Stimulated activated CD8-positive, alpha-beta memory T cell treated with anti-CD3 and anti-CD28 coated beads, Interleukin-15, amount 100 ng/mL, for 48 hours (primary cell): Measurements from ENCODE around the gene MINDY1.

Source experiments
- DNase-seq, 2 donors: peaks; one replicate each; pipeline ENCODE4 v3.0.0-alpha.2; 2020; ENCODE audit warnings: low read depth in 2 of 2

MINDY1 gene

GRCh38 chr1:150965605-150966004 lies 41.1 kb downstream of the MINDY1 start:
- no peak for DNase-seq

- no peak for DNase-seq
Observed at GRCh38 chr1:150964164-150964489, 42.6 kb downstream of the MINDY1 start.

GRCh38 chr1:150963321-150964163 lies 43.2 kb downstream of the MINDY1 start:
- DNase-seq, result no peak

DNA sequence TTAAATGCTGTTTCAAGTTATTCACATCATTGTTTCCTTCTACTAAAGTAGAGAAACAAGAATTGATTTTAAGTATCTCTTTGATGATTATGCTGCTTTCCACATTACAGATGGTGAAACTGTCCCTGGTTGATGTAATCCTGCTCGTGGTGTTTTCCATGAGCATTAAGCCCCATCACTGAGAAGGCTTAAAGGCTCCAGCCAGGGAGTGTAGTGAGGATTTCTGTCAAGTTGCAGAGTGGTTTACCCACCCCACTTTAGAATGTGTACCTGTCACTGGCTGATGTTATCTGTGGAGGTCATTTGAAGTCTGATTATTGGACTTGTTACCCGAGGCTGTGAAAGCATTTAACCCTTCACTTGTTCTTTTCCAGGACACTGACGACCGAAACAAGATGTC lies 44.9 kb downstream of the MINDY1 start:
- DNase-seq, result no peak

- DNase-seq, result no peak
Observed at GRCh38 chr1:150960646-150961045, 46.1 kb downstream of the MINDY1 start.

DNA sequence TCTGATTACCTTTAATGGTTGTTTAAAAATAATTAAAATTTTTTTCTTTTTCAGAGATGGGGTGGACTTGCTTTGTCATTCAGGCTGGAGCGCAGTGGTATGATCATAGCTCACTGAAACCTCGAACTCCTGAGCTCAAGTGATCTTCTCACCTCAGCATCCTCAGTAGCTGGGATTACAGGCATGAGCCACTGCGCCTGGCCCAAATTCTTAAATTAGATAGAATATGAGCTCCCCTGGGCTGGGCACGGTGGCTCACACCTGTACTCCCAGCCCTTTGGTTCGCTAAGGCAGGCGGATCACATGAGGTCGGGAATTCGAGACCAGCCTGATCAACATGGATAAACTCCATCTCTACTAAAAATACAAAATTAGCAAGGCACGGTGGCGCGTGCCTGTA lies 49.0 kb downstream of the MINDY1 start:
- DNase-seq, result no peak

- no peak for DNase-seq
Observed at GRCh38 chr1:150955280-150955679, 51.4 kb downstream of the MINDY1 start.

- DNase-seq, result no peak
Observed at GRCh38 chr1:150954708-150955107, 52.0 kb downstream of the MINDY1 start.
